GM18526 (cell line): ENCODE measurements around the gene ORMDL1.

Source experiments
- POLR2A ChIP-seq: IDR thresholded peaks from 3 replicates; pipeline ENCODE4 v1.6.1; 2011; ENCODE audit not compliant: insufficient read length; ENCODE audit errors: extremely low read depth

Gene ORMDL1

GRCh38 chr2:189797902-189798301, 13.8 kb upstream of the ORMDL1 start:
- no peak for TF ChIP-seq POLR2A

GRCh38 chr2:189794310-189794709, 10.2 kb upstream of the ORMDL1 start:
- TF ChIP-seq POLR2A = no peak

GRCh38 chr2:189791338-189792042, 7.4 kb upstream of the ORMDL1 start:
- TF ChIP-seq POLR2A = no peak

- TF ChIP-seq POLR2A = no peak
Observed at GRCh38 chr2:189783451-189783926, 650 bp downstream of the ORMDL1 start.

GRCh38 chr2:189782221-189782671, 1.9 kb downstream of the ORMDL1 start:
- TF ChIP-seq POLR2A = no peak

GRCh38 chr2:189772212-189772611, 11.9 kb downstream of the ORMDL1 start:
- no peak for TF ChIP-seq POLR2A

- TF ChIP-seq POLR2A = no peak
Observed at GRCh38 chr2:189770590-189771322, 13.4 kb downstream of the ORMDL1 start.

- TF ChIP-seq POLR2A = no peak
Observed at GRCh38 chr2:189763908-189764661, 20.1 kb downstream of the ORMDL1 start.

GRCh38 chr2:189762551-189763298, 21.4 kb downstream of the ORMDL1 start, which contains the start of gene OSGEPL1:
Gene OSGEPL1, minus strand, starts transcription at chr2:189762792. Its CDS starts 1,152 bp downstream, at chr2:189761640.
- TF ChIP-seq POLR2A = peak; percentile 71

- TF ChIP-seq POLR2A = no peak
Observed at GRCh38 chr2:189762229-189762550, 21.9 kb downstream of the ORMDL1 start.

GRCh38 chr2:189756311-189756952, 27.7 kb downstream of the ORMDL1 start:
- no peak for TF ChIP-seq POLR2A

GRCh38 chr2:189751080-189751658, 33.0 kb downstream of the ORMDL1 start:
- TF ChIP-seq POLR2A = no peak

GRCh38 chr2:189729430-189729829, 54.7 kb downstream of the ORMDL1 start:
- no peak for TF ChIP-seq POLR2A

GRCh38 chr2:189726849-189727248, 57.3 kb downstream of the ORMDL1 start:
- no peak for TF ChIP-seq POLR2A
